AG04449 (cell line): ENCODE results near the gene DNAJB13.

ENCODE experiments used
- CTCF ChIA-PET: fragments of 350-600 bp; formaldehyde crosslinking; extraction: SDS; loops from one replicate; lab custom pipeline; 2021; ENCODE audit warnings: antibody characterized with exemption; lab: Yijun Ruan, JAX
- POLR2A ChIA-PET: fragments of 400-600, 350-600 bp; formaldehyde crosslinking; extraction: SDS; loops from one replicate; lab custom pipeline; 2020; ENCODE audit warnings: antibody characterized with exemption, inconsistent platforms; lab: Yijun Ruan, JAX
- DNase-seq: peaks from one replicate; pipeline ENCODE4 v3.0.0-alpha.2; 2010; ENCODE audit warnings: low read depth, low spot score
- H3K4me3 ChIP-seq: 2 replicates; pipeline ENCODE4 v1.5.1; 2011; ENCODE audit warnings: low read depth, mild to moderate bottlenecking, control low read depth, low read length
- CTCF ChIP-seq: IDR thresholded peaks from one replicate; pipeline ENCODE4 v1.5.1; 2011; ENCODE audit warnings: mild to moderate bottlenecking, moderate library complexity, low read length, control low read depth, inconsistent platforms; ENCODE audit not compliant: insufficient read depth; ENCODE audit errors: missing control alignments

DNAJB13 gene

GRCh38 chr11:73939096-73939495 is 11.7 kb upstream of the DNAJB13 start:
- DNase-seq = no peak
- POLR2A ChIA-PET = no interaction called here
- no peak for TF ChIP-seq CTCF
- CTCF ChIA-PET = no interaction called here
- no peak overlapping the region for H3K4me3 ChIP-seq

GRCh38 chr11:73940801-73941570 is 9.8 kb upstream of the DNAJB13 start:
- no peak for DNase-seq
- no peak for TF ChIP-seq CTCF
- CTCF ChIA-PET = interaction anchor here (1.0 to 3.7 kb wide), 2 partner anchors 9 to 19 kb away, joined by 3 to 17 read pairs; no protein-coding TSS in a partner anchor
- H3K4me3 ChIP-seq = no peak overlapping the region
- POLR2A ChIA-PET = no interaction called here

- H3K4me3 ChIP-seq = no peak overlapping the region
- ChIA-PET POLR2A (no interaction called here), CTCF (interaction anchor here (0.9 to 3.7 kb wide), 4 partner anchors 9 to 22 kb away, joined by 3 to 17 read pairs (median 4); partner anchors contain the start of gene DNAJB13)
- DNase-seq = no peak
- no peak for TF ChIP-seq CTCF
These were observed 8.8 kb upstream of the DNAJB13 start for GRCh38 chr11:73942010-73942409.

- no peak for DNase-seq
- POLR2A ChIA-PET = no interaction called here
- TF ChIP-seq CTCF = no peak
- no peak overlapping the region for H3K4me3 ChIP-seq
- CTCF ChIA-PET = no interaction called here
These were observed 6.7 kb upstream of the DNAJB13 start for GRCh38 chr11:73944085-73944484.

- ChIA-PET POLR2A (no interaction called here), CTCF (no interaction called here)
- no peak for TF ChIP-seq CTCF
- DNase-seq = no peak
- H3K4me3 ChIP-seq = no peak overlapping the region
These were observed 5.9 kb upstream of the DNAJB13 start for GRCh38 chr11:73944901-73945300.

GRCh38 chr11:73945396-73945795 is 5.4 kb upstream of the DNAJB13 start:
- no peak for TF ChIP-seq CTCF
- ChIA-PET CTCF (interaction anchor here (0.7 kb wide), 1 partner anchor 19 kb away, joined by 5 read pairs; no protein-coding TSS in a partner anchor), POLR2A (no interaction called here)
- no peak for DNase-seq
- H3K4me3 ChIP-seq = no peak overlapping the region
